Measurements from ENCODE around the gene DCLRE1B.

The DCLRE1B gene

GRCh38 chr1:113886417-113887401, 18.4 kb upstream of the DCLRE1B start:
- no peak for DNase-seq (ENCODE audit: low read depth in 3 of 3, low spot score in 1 of 3)

DNA sequence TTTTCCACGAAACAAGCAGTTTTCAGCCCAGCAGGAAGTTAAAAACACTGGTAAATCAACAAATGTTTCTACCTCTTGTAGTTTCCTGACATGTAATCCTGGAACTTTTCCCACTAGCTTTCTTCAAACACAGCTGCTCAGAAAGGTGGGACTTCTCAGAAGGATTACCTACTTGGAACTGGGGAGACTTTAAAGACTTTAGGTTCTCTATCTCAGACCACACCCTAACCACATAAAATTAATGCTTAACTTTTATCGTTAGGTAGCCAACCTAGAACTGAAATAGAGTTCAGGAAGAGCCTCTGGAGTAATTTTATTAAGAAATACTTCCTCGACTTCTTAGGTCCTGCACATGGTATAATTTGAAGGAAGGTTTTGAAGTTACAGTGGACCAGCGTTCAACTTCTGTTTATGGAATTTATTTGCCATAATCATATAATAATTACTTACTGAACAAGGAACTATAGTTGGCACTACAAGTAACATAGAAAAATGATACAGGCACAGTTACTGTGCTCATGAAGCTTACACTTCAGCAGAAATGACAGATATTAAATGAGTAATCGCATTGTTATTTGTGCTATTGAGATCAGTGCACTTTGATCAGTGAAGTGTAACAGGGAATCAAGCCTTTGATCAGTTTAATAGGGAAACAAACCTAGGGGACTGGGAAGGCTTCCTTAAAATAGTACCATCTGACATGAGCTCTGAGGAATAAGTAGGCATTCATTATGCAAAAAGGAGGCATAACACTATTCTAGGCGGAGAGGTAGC, 17.5 kb upstream of the DCLRE1B start, which contains the start of gene BCL2L15:
Gene BCL2L15 (minus strand): TSS at position 180 of the 774 bp plus-strand sequence. CDS start 206 bp downstream, outside the sequence.
- DNase-seq (ENCODE audit: low read depth in 3 of 3, low spot score in 1 of 3) = no peak

DNA sequence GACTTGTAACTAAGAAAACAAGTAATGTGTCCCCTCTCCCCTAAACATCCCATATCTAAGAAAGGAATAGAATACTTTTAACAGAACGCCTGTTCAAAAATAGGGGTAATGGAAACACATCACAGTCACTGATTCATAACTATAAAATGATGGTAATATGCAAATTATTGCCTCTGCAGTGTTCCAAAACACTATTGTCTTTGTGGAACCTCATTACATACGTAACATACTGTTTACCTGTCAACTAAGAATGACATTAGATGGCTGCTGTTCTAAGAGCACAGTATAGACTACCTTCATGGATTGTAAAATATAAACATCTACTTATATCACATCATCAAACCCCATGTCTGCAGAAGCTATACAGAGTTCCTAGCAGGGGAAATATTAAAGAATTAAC, 14.3 kb upstream of the DCLRE1B start:
- no peak for DNase-seq (ENCODE audit: low read depth in 3 of 3, low spot score in 1 of 3)

DNA sequence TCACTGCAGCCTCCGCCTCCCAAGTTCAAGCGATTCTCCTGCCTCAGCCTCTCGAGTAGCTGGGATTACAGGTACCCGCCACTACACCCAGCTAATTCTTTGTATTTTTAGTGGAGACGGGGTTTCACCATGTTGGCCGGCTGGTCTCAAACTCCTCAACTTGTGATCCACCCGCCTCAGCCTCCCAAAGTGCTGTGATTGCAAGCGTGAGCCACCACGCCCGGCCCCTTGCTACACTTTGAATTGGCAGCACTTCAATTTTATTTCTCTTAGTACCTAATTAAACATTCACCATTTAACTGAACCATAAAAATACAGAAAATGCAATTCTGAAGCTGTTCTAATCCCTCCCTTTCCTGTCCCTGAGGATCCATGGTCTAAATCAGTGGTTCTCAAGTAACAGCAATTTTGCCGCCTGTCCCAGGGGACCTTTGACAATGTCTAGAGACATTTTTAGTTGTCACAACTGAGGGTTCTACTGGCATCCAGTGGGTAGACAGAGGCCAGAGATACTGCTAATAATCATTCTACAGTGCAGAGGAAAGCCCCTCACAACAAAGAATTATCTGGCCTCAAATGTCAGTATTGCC, 13.4 kb upstream of the DCLRE1B start:
- no peak for DNase-seq (ENCODE audit: low read depth in 3 of 3, low spot score in 1 of 3)

GRCh38 chr1:113893267-113893666, 11.9 kb upstream of the DCLRE1B start:
- no peak for DNase-seq (ENCODE audit: low read depth in 3 of 3, low spot score in 1 of 3)

DNA sequence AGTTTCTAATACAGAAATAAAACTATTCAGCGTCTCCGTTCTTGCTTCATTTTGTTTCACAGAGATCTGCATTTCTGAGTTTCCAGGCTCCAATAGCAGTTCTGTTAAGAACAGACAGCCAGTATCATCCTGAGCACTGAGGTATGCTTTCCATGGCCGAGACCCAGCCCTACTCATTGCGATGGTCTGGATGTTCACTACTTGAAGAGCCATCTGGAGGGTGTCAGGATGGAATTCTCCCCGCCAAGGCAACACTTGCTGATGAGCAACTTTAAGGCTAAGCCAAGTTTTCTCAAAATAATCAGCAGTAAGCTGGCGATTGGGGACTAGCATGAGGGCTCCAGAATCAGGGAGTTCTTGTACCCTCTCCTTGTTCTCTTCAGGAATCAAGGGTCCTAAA, 10.0 kb upstream of the DCLRE1B start:
- no peak for DNase-seq (ENCODE audit: low read depth in 3 of 3, low spot score in 1 of 3)

GRCh38 chr1:113895961-113896360, 9.2 kb upstream of the DCLRE1B start:
- DNase-seq (ENCODE audit: low read depth in 3 of 3, low spot score in 1 of 3) = no peak

- no peak for DNase-seq (ENCODE audit: low read depth in 3 of 3, low spot score in 1 of 3)
Measured at GRCh38 chr1:113898241-113898814, 6.8 kb upstream of the DCLRE1B start.

- no peak for DNase-seq (ENCODE audit: low read depth in 3 of 3, low spot score in 1 of 3)
Measured at GRCh38 chr1:113899111-113899510, 6.0 kb upstream of the DCLRE1B start.

DNA sequence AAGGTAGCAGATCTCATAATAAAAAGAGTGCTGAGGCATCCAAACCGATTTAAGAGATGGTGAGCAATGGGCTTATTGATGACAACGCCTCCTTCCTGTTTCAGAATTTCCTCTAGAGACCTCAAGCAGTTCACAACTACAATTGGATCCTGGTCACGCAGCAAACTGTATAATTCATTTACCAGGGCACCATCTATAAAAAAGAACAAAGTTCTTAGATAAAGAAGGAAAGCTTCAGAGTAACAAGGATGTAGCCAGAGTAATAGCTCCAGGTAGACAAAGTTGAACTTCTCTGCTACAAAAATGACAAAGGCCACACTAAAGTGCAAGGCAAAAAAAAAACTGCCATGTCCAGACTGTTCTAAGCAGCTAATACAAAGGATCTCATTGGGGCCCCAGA, 3.9 kb upstream of the DCLRE1B start:
- no peak for DNase-seq (ENCODE audit: low read depth in 3 of 3, low spot score in 1 of 3)

- DNase-seq (ENCODE audit: low read depth in 3 of 3, low spot score in 1 of 3) = no peak
Measured at GRCh38 chr1:113903501-113904292, 1.4 kb upstream of the DCLRE1B start.

DNA sequence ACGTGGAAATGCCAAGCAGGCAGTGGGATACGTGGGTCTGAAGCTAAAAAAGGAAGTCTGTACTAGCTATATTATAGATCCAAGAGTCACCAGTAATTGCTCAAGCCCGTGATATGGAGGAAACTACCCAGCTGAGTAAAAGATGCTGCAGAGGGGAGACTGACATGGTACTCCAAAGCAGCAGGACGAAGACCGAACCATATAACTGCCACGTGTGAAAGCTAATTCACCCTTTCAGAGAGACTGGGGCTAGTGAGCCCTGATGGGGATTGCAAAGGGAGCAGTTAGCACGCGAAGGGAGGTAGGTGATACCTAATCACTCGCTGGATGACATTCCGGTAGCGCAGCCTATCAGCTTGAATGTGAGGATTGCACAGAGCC, 843 bp upstream of the DCLRE1B start:
- DNase-seq (ENCODE audit: low read depth in 3 of 3, low spot score in 1 of 3) = peak in 1 of 3 donors; percentile 12

- DNase-seq (ENCODE audit: low read depth in 3 of 3, low spot score in 1 of 3) = no peak
Measured at GRCh38 chr1:113905435-113905861, 322 bp downstream of the DCLRE1B start.

DNA sequence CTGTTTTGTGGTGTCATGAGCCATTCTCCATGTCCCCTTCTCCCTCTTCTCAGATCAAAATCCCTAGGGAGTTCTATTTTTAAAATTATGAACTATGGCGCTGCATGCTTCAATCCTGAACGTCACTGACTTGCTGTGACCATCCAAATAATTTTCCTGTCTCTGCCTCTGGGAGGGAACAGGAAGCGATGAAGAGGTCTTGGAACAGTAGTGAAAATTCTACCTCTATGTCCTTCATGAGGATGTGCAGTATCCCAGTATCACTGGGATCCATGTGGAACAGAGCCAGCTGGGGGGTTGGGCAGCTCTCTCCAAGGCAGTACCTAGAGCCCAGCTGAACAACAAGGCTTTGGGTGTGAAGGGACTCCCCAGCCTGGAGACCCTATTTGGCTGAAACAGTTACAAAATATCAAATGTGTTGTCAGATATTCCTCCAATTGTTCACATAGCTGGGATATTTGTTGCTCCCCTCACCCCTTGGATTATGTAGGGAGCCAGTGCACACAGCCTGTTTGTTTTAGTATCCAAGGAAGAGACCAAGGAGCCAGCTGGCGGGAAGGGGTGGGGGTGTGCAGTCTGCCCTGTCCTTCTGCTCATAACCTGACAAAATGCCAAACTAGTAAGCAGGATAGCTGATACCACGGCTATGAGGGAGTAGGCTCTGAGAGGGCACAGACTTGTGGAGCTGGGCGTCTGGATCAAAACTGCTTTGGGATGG, 7.6 kb downstream of the DCLRE1B start:
- DNase-seq (ENCODE audit: low read depth in 3 of 3, low spot score in 1 of 3) = no peak

DNA sequence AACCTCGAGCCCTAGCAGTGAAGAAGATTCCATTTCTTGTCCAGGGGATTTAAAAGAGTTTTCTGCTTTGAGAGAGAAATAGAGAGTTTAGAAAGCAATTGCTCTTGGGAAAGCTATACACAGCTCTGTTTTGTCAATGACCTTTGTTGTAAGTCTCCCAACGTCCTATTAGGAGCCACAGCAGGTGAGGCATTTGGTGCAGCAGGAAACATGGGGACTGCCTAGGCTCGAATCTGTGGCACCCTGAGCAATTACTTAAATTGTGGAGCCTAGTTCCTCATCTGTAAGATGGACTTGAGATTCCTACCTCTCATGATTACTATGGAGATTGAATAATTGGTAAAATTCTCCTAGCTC, 8.2 kb downstream of the DCLRE1B start:
- DNase-seq (ENCODE audit: low read depth in 3 of 3, low spot score in 1 of 3) = no peak

DNA sequence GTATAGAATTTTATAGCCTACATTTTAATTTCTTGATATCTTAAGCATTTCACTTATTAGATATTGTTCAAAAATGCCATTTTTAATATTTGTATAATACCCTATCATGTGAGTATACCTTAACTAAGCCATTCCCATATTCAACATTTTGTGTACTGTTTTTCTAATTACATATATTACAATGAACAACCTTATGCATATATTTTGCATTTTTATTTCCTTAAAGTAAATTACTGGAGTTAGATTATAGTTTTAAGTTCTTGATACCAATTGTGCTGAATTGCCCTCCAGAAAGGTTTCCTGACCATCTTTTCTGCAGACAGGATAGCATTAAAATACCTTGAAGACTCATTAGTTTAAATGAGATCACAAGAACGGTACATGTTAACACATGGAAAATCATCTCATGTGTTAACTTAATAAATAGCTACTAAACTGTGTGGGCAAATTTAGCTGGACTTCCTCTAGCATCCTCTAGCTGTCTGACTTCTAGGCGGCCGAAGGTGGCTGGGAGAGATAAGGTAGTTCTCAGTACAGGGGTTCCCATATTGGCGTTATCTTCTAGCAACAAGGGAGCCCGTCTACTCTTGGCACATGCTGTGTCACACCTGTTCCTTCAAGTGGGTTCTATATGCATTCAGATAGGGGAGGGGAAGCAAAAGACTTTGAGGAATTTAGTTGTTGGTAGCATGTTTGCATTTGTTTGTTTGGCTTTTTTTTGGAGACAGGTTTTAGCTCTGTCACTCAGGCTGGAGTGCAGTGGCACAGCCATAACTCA, 8.9 kb downstream of the DCLRE1B start:
- no peak for DNase-seq (ENCODE audit: low read depth in 3 of 3, low spot score in 1 of 3)

DNA sequence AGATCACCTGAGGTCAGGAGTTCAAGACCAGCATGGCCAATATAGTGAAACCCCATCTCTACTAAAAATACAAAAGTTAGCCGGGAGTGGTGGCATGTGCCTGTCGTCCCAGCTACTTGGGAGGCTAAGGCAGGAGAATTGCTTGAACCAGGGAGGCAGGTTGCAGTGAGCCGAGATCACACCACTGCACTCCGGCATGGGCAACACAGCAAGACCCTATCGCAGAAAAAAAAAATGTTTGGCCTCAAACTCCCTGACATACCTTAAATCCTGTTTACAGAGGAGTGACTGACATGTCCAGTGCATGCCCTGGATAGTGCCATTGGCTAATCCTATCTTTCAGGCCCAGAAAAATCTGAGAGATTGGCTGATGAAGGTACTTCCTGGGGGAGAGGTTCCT, 11.8 kb downstream of the DCLRE1B start:
- no peak for DNase-seq (ENCODE audit: low read depth in 3 of 3, low spot score in 1 of 3)

GRCh38 chr1:113917400-113918082, 12.4 kb downstream of the DCLRE1B start:
- DNase-seq (ENCODE audit: low read depth in 3 of 3, low spot score in 1 of 3) = no peak

DNA sequence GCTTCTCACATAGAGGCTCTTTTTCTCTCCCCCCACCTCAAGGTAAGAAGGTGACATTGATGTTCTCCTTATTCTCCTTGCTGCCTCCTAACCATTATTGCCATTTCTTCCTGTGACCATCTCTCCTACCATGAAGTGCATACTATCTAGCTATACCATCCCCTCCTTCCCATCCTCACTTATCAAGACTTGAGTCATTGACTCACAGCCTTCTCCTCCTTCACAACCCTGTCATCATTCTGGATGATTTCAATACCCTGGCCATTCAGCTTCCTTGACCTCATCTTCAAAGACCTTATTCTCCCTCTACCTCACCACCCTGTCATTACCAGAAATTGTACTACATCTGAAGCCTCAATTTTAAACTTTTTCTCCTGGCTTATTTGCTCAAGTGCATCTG, 13.1 kb downstream of the DCLRE1B start:
- DNase-seq (ENCODE audit: low read depth in 3 of 3, low spot score in 1 of 3) = no peak

Measured in stimulated activated CD4-positive, alpha-beta T cell treated with anti-CD3 and anti-CD28 coated beads, TNF-alpha, amount 100 ng/mL, for 1 hour (primary cell).